ENCODE measurements around the gene UBN1.
"Not testable (repeated sequence)": the region's sequence is repeated elsewhere in the genome, so short reads cannot be mapped to it uniquely, and the experiment has no call there.

UBN1 gene

GRCh38 chr16:4892361-4893102 lies 45.3 kb downstream of the UBN1 start:
- H3K27ac Mint-ChIP-seq, result no peak overlapping the region
- H3K27me3 Mint-ChIP-seq (ENCODE audit: low read depth), result no peaks in the 10 kb centered on the region
- no peaks in the 10 kb centered on the region for H3K4me1 Mint-ChIP-seq (ENCODE audit: low read depth)
- H3K36me3 Mint-ChIP-seq (ENCODE audit: low read depth), result no peaks in the 10 kb centered on the region
- no peaks in the 10 kb centered on the region for H3K9me3 Mint-ChIP-seq
- DNase-seq (ENCODE audit: low spot score), result no peak
- H3K4me3 Mint-ChIP-seq, result no peak overlapping the region

- Mint-ChIP-seq H3K27me3 (ENCODE audit: low read depth) (no peaks in the 10 kb centered on the region), H3K36me3 (ENCODE audit: low read depth) (no peaks in the 10 kb centered on the region), H3K4me1 (ENCODE audit: low read depth) (no peaks in the 10 kb centered on the region), H3K27ac (no peak overlapping the region), H3K4me3 (no peak overlapping the region), H3K9me3 (no peaks in the 10 kb centered on the region)
- DNase-seq (ENCODE audit: low spot score), result no peak
Measured at GRCh38 chr16:4893103-4893862, 46.0 kb downstream of the UBN1 start.

- H3K27ac Mint-ChIP-seq, result no peak overlapping the region
- H3K9me3 Mint-ChIP-seq, result no peaks in the 10 kb centered on the region
- no peaks in the 10 kb centered on the region for H3K36me3 Mint-ChIP-seq (ENCODE audit: low read depth)
- H3K27me3 Mint-ChIP-seq (ENCODE audit: low read depth), result no peaks in the 10 kb centered on the region
- no peaks in the 10 kb centered on the region for H3K4me1 Mint-ChIP-seq (ENCODE audit: low read depth)
- H3K4me3 Mint-ChIP-seq, result no peak overlapping the region
- DNase-seq (ENCODE audit: low spot score), result no peak
Measured at GRCh38 chr16:4894276-4895150, 47.2 kb downstream of the UBN1 start.

- H3K27me3 Mint-ChIP-seq (ENCODE audit: low read depth), result no peaks in the 10 kb centered on the region
- DNase-seq (ENCODE audit: low spot score), result no peak
- H3K9me3 Mint-ChIP-seq, result no peaks in the 10 kb centered on the region
- H3K4me1 Mint-ChIP-seq (ENCODE audit: low read depth), result no peaks in the 10 kb centered on the region
- H3K4me3 Mint-ChIP-seq, result no peak overlapping the region
- H3K36me3 Mint-ChIP-seq (ENCODE audit: low read depth), result no peaks in the 10 kb centered on the region
- H3K27ac Mint-ChIP-seq, result no peak overlapping the region
Measured at GRCh38 chr16:4895366-4895765, 48.1 kb downstream of the UBN1 start.

GRCh38 chr16:4896761-4897160 lies 49.5 kb downstream of the UBN1 start:
- not testable (repeated sequence) for H3K27me3 Mint-ChIP-seq (ENCODE audit: low read depth)

GRCh38 chr16:4897328-4897727 lies 50.0 kb downstream of the UBN1 start:
- no peak overlapping the region for H3K27ac Mint-ChIP-seq
- no peak for DNase-seq (ENCODE audit: low spot score)
- no peaks in the 10 kb centered on the region for H3K9me3 Mint-ChIP-seq
- H3K4me3 Mint-ChIP-seq, result no peak overlapping the region
- no peaks in the 10 kb centered on the region for H3K36me3 Mint-ChIP-seq (ENCODE audit: low read depth)
- H3K27me3 Mint-ChIP-seq (ENCODE audit: low read depth), result no peaks in the 10 kb centered on the region
- no peaks in the 10 kb centered on the region for H3K4me1 Mint-ChIP-seq (ENCODE audit: low read depth)

More at GRCh38 chr16:4896761-4897160, 49.5 kb downstream of the UBN1 start:
- not testable (repeated sequence) for H3K9me3 Mint-ChIP-seq; H3K27ac Mint-ChIP-seq; H3K36me3 Mint-ChIP-seq (ENCODE audit: low read depth); H3K4me1 Mint-ChIP-seq (ENCODE audit: low read depth); DNase-seq (ENCODE audit: low spot score); H3K4me3 Mint-ChIP-seq

GRCh38 chr16:4898811-4899473 lies 51.7 kb downstream of the UBN1 start:
- no peaks in the 10 kb centered on the region for H3K4me1 Mint-ChIP-seq (ENCODE audit: low read depth)
- H3K9me3 Mint-ChIP-seq, result no peaks in the 10 kb centered on the region
- no peaks in the 10 kb centered on the region for H3K36me3 Mint-ChIP-seq (ENCODE audit: low read depth)
- DNase-seq (ENCODE audit: low spot score), result no peak
- H3K4me3 Mint-ChIP-seq, result no peak overlapping the region
- H3K27ac Mint-ChIP-seq, result no peak overlapping the region
- no peaks in the 10 kb centered on the region for H3K27me3 Mint-ChIP-seq (ENCODE audit: low read depth)

- Mint-ChIP-seq H3K27ac (no peak overlapping the region), H3K27me3 (ENCODE audit: low read depth) (no peaks in the 10 kb centered on the region), H3K4me3 (no peak overlapping the region), H3K4me1 (ENCODE audit: low read depth) (no peaks in the 10 kb centered on the region), H3K36me3 (ENCODE audit: low read depth) (no peaks in the 10 kb centered on the region), H3K9me3 (no peaks in the 10 kb centered on the region)
- no peak for DNase-seq (ENCODE audit: low spot score)
Measured at GRCh38 chr16:4899474-4899846, 52.2 kb downstream of the UBN1 start.

GRCh38 chr16:4900036-4900435 lies 52.8 kb downstream of the UBN1 start:
- Mint-ChIP-seq H3K4me1 (ENCODE audit: low read depth) (no peaks in the 10 kb centered on the region), H3K36me3 (ENCODE audit: low read depth) (no peaks in the 10 kb centered on the region), H3K27me3 (ENCODE audit: low read depth) (no peaks in the 10 kb centered on the region), H3K4me3 (no peak overlapping the region), H3K9me3 (no peaks in the 10 kb centered on the region), H3K27ac (no peak overlapping the region)
- DNase-seq (ENCODE audit: low spot score), result no peak

- DNase-seq (ENCODE audit: low spot score), result no peak
- Mint-ChIP-seq H3K4me1 (ENCODE audit: low read depth) (no peaks in the 10 kb centered on the region), H3K9me3 (no peaks in the 10 kb centered on the region), H3K4me3 (no peak overlapping the region), H3K27me3 (ENCODE audit: low read depth) (no peaks in the 10 kb centered on the region), H3K36me3 (ENCODE audit: low read depth) (no peaks in the 10 kb centered on the region), H3K27ac (no peak overlapping the region)
Measured at GRCh38 chr16:4900750-4901149, 53.5 kb downstream of the UBN1 start.

GRCh38 chr16:4902038-4902437 lies 54.8 kb downstream of the UBN1 start:
- no peaks in the 10 kb centered on the region for H3K36me3 Mint-ChIP-seq (ENCODE audit: low read depth)
- H3K4me1 Mint-ChIP-seq (ENCODE audit: low read depth), result no peaks in the 10 kb centered on the region
- no peak overlapping the region for H3K27ac Mint-ChIP-seq
- DNase-seq (ENCODE audit: low spot score), result no peak
- H3K9me3 Mint-ChIP-seq, result no peaks in the 10 kb centered on the region
- H3K27me3 Mint-ChIP-seq (ENCODE audit: low read depth), result peaks cover 3% of the 10 kb centered on the region
- no peak overlapping the region for H3K4me3 Mint-ChIP-seq

GRCh38 chr16:4904108-4904941 lies 57.0 kb downstream of the UBN1 start:
- H3K36me3 Mint-ChIP-seq (ENCODE audit: low read depth), result no peaks in the 10 kb centered on the region
- no peaks in the 10 kb centered on the region for H3K9me3 Mint-ChIP-seq
- H3K4me1 Mint-ChIP-seq (ENCODE audit: low read depth), result no peaks in the 10 kb centered on the region
- peaks cover 6% of the 10 kb centered on the region for H3K27me3 Mint-ChIP-seq (ENCODE audit: low read depth)
- no peak for DNase-seq (ENCODE audit: low spot score)
- H3K27ac Mint-ChIP-seq, result no peak overlapping the region
- no peak overlapping the region for H3K4me3 Mint-ChIP-seq

All from T-helper 2 cell treated with Interferon-gamma antibody and Interleukin-4, amounts not matched to agents 5 μg/mL and 100 μg/mL, for 36 hours (primary cell).